Measurements from ENCODE around the gene IQCF6. TPM values are rescaled to one million over a fixed set of nuclear protein-coding genes. Genes with fewer than 3 reads are reported as not detected.
"Not testable (repeated sequence)": the region's sequence is repeated elsewhere in the genome, so short reads cannot be mapped to it uniquely, and the experiment has no call there.

The IQCF6 gene
- total RNA-seq, 3 donors from 2014 or later: not detected

GRCh38 chr3:51794206-51794605 lies 15.2 kb upstream of the IQCF6 start:
- no peak for ATAC-seq
- Histone ChIP-seq H3K4me3 (no peak overlapping the region), H3K4me1 (ENCODE audit: low read depth) (no peaks in the 10 kb centered on the region), H3K36me3 (ENCODE audit: low read depth) (no peaks in the 10 kb centered on the region), H3K9me3 (no peaks in the 10 kb centered on the region)
- DNase-seq: no peak
- intact Hi-C loops (cut with DNase I, micrococcal nuclease): loop anchor here in 1 of 2 donors (10.0 kb wide), 1 partner anchor 69 kb away; no protein-coding TSS in a partner anchor
- TF ChIP-seq CTCF (IDR thresholded peaks at IDR 0.05): no peak

GRCh38 chr3:51792206-51792605 lies 13.2 kb upstream of the IQCF6 start:
- Histone ChIP-seq H3K4me3 (no peak overlapping the region), H3K36me3 (ENCODE audit: low read depth) (no peaks in the 10 kb centered on the region), H3K4me1 (ENCODE audit: low read depth) (no peaks in the 10 kb centered on the region), H3K9me3 (no peaks in the 10 kb centered on the region)
- ATAC-seq: no peak
- no peak for TF ChIP-seq CTCF (IDR thresholded peaks at IDR 0.05)
- intact Hi-C loops (cut with DNase I, micrococcal nuclease): loop anchor here in 1 of 2 donors (10.0 kb wide), 1 partner anchor 67 kb away; no protein-coding TSS in a partner anchor
- DNase-seq: no peak

GRCh38 chr3:51789437-51789836 lies 10.4 kb upstream of the IQCF6 start:
- no peak overlapping the region for H3K4me3 ChIP-seq
- intact Hi-C loops (cut with DNase I, micrococcal nuclease): no loop called here
- ATAC-seq (no peak), DNase-seq (no peak)
- no peaks in the 10 kb centered on the region for H3K36me3 ChIP-seq (ENCODE audit: low read depth)
- no peak for TF ChIP-seq CTCF (IDR thresholded peaks at IDR 0.05)
- H3K4me1 ChIP-seq (ENCODE audit: low read depth): no peaks in the 10 kb centered on the region
- no peaks in the 10 kb centered on the region for H3K9me3 ChIP-seq

GRCh38 chr3:51787576-51787975 lies 8.5 kb upstream of the IQCF6 start:
- H3K4me1 ChIP-seq (ENCODE audit: low read depth); H3K9me3 ChIP-seq; H3K36me3 ChIP-seq (ENCODE audit: low read depth); H3K4me3 ChIP-seq; intact Hi-C loops (cut with DNase I, micrococcal nuclease); ATAC-seq; DNase-seq: not testable (repeated sequence)

- H3K4me1 ChIP-seq (ENCODE audit: low read depth): no peaks in the 10 kb centered on the region
- H3K9me3 ChIP-seq: no peaks in the 10 kb centered on the region
- H3K4me3 ChIP-seq: no peak overlapping the region
- DNase-seq (no peak), ATAC-seq (peak; percentile 71)
- intact Hi-C loops (cut with DNase I, micrococcal nuclease): no loop called here
- TF ChIP-seq CTCF (IDR thresholded peaks at IDR 0.05): no peak
- H3K36me3 ChIP-seq (ENCODE audit: low read depth): no peaks in the 10 kb centered on the region
Measured at GRCh38 chr3:51786267-51786666, 7.2 kb upstream of the IQCF6 start.

- intact Hi-C loops (cut with DNase I, micrococcal nuclease): no loop called here
- no peak for DNase-seq
- Histone ChIP-seq H3K4me1 (ENCODE audit: low read depth) (no peaks in the 10 kb centered on the region), H3K4me3 (no peak overlapping the region), H3K36me3 (ENCODE audit: low read depth) (no peaks in the 10 kb centered on the region), H3K9me3 (no peaks in the 10 kb centered on the region)
- ATAC-seq: no peak
- no peak for TF ChIP-seq CTCF (IDR thresholded peaks at IDR 0.05)
Measured at GRCh38 chr3:51778554-51778953, 483 bp downstream of the IQCF6 start.
